ENCODE results near the gene ACTN4.

The ACTN4 gene

DNA sequence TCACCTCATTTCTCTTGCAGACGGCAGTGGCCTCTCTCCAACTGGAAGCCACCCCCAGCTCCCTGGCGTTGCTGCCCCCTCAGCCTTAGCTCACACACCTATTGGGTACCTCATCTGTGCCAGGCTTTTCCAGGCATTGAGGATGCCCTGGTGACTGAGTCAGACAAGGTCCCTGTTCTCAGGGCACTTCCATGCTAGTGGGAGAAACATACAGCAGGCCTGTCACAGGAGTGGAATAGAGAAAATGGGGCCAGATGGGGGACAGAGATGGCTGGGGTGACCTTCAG lies 62.9 kb downstream of the ACTN4 start:
- no peak for DNase-seq

DNA sequence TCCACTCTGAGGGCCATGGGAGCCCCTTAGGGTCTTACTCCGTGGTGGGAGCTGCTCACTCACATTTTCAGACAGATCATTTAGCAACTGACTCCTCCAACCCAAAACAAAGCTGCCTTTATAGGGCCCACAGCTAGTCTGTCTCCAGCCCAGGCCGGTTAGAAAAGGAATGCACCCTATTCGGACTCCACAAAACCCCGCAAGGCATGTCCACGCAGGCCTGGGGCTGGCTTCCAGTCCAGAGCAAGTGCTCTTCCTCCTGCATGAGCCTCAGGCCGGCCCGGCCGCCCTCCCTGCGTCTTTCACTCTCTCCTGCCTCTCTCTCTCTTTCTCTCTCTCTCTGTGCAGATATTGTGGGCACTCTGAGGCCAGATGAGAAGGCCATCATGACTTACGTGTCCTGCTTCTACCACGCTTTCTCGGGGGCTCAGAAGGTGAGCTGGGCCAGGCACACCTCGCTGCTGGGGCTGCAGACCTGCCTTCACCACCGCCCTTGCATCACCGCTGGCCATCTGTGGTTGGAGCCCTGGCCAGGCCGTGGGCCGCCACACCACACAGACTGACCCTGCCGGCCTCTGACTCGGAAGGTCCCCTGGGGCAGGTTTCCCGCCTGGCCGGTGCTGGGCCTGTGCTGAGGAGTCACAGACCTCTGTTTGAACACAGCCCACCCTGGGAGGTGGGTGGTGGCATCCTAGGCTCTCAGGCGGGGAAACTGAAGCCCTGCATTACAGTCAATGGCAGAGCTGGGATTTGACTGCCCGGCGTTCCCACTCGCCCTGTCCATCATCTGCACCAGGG lies 63.7 kb downstream of the ACTN4 start:
- no peak for DNase-seq

DNA sequence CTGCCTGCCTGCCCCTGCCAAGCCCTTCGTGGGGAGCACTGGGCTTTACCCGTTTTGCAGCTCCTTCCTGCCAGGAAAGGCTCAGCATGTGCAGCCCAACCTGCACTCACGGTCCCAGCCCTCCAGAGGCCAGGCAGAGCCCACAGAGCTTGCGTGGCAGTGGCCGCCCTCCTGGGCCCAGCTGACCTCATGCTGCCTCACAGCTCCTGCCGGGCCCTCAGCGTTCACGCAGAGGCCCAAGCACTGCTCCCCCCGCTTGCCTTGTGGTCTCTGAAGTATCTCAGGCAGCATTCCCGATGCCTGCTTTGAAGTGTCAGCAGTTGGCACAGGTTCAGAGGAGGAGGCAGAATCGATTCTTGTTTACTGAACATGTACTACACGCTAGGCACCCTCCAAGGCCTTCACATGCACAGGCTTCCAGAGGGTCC lies 64.3 kb downstream of the ACTN4 start:
- DNase-seq = peak; percentile 87

DNA sequence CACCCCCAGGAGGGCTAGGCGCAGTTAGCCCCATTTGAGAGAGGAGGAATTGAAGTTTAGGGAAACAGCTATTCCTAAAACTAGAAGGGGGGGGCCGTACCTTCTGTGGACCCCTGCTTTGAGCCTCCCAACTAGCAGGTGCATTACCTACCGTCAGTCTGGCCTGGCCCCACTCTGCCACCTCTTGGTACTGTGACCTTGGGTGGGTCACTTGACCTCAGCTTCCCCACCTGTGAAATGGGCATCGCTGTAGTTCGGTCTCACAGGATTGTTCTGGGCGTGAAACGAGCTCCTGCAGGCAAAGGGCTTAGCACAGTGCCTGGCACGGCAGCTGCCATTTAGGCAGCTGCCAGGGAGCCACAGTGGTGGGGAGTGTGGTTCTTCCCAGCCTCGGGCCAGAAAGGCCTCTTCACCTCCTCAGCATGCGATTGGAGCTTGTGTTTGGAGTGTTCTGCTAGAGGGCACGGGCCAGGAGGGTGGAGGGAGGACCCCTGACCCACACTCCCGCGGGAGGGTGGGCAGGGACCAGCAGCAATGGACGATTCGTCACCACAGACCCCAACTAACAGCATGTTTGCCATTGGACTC lies 64.8 kb downstream of the ACTN4 start:
- DNase-seq = no peak

DNA sequence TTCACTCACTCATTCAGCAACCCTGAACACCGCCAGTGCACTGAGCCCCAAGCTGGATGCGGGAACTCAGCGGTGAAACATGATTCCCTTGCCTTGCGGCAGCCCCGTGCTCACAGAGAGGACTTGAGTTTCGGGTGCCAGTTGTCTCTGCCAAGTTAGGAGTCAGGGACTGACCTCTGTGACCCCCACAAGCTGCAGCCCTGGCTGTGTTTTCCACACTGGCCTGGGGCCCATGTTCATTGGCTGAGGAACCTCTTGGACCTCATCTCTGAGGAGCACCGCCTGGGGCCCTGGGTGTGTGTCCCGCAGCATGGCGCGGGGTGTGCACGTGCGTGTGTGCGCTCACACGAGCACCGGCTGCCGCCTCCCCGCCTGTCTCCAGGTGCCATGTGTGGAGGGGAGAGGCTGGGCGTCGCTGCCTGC lies 65.8 kb downstream of the ACTN4 start:
- DNase-seq = no peak

DNA sequence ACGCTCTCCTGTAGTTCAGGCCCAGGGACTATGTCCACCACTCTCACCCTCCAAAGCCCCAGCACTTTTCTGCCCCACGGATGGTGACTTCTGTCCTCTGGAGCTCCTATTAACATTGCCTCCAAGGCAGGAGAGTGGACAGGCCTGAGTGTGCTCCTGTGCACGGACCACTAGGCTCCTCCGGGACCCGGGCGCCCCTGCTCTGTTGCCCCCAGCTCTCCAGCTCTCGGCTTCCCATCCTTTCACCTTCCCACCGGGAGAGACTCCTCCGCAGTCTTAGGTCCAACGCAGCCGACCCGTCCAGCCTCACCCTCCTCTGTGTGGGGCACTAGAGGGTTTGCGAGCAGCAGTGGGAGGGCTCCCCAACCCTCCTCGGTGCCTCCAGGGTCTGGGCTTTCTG lies 66.4 kb downstream of the ACTN4 start:
- no peak for DNase-seq

DNA sequence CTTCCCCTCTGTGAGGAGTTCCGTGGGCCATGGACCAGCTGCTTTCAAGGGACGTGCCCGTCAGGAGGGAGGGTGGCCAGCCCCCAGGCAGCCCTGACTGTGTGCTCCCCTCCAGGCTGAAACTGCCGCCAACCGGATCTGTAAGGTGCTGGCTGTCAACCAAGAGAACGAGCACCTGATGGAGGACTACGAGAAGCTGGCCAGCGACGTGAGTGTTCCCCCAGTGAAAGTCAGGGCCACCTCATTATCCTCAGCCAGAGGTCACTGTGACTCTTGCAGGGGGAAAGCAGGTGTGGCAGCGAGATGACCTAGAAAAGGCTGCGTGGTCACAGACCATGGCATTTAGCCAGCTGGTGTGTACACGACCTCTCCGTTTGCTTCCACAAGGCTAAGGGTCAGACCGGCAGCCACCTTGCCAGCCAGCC lies 66.9 kb downstream of the ACTN4 start:
- DNase-seq = no peak

DNA sequence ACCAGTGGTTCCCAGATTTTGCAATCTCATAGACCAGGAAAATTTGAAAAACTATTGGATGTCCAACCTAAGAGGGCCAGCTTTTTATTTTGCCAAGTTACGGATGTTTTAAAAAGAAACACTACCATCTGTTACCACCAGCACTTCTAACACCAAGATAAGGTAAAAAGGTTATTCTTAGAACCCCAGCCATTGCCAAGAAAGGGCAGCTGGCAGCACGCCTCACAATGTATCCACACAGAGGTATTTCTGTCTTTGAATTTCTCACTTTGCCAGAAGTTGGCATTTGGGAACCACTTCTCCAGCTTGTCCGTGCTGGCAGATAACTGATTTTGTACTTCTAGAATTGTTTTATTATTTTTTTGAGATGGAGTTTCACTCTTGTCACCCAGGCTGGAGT lies 68.1 kb downstream of the ACTN4 start:
- DNase-seq = no peak

DNA sequence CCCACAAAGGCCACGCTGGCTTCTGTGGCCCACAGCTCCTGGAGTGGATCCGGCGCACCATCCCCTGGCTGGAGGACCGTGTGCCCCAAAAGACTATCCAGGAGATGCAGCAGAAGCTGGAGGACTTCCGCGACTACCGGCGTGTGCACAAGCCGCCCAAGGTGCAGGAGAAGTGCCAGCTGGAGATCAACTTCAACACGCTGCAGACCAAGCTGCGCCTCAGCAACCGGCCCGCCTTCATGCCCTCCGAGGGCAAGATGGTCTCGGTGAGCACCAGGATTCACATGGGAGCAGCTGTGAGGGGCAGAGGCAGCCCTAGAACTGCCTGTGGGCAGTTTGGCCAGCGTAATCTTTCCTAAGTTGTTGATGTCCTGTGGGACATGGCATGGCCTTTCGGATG lies 69.6 kb downstream of the ACTN4 start:
- no peak for DNase-seq

DNA sequence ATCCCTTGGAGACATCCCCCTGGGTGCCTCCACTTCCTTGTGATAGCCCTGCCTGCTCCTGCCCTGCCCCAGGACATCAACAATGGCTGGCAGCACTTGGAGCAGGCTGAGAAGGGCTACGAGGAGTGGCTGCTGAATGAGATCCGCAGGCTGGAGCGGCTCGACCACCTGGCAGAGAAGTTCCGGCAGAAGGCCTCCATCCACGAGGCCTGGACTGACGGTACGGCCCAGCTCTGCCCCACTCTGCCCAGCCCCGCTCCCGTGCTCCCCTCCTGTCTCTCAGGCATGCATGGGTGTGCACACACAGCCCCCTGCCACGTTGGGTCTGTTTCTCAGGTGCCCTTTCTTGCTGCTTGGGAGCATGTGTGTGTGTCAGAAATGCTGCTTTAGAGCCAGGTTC lies 70.4 kb downstream of the ACTN4 start:
- no peak for DNase-seq

DNA sequence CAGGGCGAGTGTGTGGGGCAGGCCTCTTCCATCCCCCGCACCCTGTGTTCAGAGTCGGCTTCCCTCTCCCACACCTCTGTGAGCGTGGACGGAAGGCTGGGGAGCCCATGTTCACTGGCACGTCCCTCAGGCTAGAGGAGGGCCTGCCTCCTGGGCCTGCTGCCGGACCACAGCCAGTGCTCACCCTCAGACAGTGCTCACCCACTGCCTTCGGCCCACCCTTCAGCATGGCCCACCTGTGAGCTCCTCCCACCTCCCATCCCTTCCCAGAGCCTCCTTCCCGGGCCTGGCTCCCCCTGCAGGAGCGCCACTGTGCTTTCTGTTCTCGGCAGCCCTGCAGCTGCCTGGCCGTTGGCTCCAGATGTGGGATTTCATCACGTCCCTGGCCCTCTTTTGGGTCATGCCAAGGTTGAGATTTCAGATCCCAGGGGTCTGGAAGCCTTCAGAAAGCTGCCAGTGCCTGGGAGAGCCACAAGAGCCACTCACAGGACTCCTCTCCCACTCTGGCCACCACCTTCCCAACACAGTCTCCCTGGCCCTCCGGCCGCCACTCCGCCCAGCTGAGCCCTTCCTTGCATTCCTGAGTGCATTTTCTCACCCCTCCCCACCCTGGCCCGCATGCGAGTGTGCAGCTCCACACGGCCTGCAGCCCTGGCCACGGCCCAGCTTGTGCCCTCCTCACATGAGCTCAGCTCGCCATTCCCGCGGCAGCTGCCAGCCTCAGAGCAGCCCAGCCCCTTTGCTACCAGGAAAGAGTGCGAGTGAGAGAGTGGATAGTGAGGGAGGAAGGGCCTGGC lies 71.5 kb downstream of the ACTN4 start:
- DNase-seq = peak; percentile 88

DNA sequence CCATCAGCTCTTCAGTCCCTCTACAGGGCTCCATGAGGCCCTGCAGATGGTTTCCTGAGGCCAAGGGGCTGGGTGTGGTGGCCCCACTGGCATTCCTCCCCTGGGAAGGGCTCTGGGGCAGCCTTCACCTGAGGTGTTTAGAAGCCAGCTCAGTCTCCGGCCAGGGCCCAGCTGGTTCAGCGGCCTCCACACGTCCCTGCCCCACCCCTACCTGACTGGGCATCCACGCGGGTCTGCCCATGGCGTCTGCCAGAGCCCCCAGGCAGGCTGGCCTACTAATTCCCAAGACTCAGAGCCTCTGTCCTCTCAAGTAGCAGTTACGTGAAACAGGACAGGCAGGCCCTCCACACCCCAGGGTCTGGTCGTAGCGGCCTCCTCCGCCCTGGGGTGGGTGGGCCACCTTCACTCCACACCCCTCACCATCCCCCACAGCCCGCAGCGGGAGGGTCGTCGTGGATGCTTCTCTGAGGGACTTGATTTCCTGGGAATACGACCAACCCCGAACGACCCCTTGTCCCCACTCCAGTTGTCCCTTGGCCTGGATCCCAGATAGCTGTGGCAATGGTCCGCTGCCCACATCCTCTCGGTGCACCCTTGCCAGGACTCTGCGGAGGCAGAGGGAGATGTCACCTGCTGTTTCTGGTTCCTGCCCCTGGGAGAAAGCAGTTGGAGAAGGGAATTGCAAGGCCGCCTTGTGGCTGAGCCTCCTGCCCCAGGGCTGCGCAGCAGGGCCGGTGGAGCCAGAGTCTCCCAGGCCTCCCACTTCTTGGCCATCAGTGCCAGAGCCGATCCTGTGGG lies 72.5 kb downstream of the ACTN4 start:
- DNase-seq = peak; percentile 21

DNA sequence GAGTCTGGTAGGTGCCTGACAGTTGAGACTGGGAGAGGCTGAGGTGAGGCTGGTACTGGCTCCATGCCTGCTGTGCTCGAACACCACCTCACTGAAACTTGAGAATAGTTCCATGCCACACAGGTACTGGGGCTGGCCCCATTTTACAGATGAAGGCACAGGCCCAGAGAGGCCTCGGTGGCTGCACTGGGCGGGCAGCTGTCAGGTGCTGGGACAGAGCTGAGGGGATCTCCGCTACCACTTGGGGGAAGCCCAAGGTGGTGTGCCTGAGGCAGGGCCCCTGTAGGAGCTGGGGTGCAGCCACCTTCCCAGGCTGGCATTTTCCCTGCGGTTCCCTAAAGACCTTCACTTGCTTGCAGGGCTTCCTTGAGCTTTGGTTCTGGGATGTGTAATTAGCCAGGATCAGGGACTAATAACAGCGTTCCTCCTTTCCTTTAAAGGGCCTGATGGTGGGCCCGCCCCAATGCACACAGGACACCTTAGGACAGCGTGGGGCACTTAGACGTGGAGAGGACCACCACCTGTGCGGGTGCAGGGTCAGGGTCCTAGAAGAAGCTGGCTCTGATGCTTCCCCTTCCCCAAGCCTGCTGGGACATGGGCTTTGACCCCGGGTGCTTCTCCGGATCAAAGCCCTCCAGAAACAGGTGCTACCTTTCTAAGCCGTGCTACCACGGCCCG lies 73.2 kb downstream of the ACTN4 start:
- no peak for DNase-seq

DNA sequence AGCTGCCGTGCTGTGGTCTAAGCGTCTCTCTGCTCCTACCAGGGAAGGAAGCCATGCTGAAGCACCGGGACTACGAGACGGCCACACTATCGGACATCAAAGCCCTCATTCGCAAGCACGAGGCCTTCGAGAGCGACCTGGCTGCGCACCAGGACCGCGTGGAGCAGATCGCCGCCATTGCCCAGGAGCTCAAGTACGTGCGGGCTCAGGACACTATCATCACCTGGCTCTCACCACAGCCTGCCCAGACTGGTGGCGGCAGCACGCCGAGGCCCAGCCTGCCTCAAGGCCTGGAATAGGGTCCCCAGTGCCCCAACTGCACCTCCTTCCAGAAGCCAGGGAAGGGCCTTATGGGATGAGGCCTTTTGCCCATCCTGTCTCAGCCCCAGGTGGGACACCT lies 74.0 kb downstream of the ACTN4 start:
- no peak for DNase-seq

DNA sequence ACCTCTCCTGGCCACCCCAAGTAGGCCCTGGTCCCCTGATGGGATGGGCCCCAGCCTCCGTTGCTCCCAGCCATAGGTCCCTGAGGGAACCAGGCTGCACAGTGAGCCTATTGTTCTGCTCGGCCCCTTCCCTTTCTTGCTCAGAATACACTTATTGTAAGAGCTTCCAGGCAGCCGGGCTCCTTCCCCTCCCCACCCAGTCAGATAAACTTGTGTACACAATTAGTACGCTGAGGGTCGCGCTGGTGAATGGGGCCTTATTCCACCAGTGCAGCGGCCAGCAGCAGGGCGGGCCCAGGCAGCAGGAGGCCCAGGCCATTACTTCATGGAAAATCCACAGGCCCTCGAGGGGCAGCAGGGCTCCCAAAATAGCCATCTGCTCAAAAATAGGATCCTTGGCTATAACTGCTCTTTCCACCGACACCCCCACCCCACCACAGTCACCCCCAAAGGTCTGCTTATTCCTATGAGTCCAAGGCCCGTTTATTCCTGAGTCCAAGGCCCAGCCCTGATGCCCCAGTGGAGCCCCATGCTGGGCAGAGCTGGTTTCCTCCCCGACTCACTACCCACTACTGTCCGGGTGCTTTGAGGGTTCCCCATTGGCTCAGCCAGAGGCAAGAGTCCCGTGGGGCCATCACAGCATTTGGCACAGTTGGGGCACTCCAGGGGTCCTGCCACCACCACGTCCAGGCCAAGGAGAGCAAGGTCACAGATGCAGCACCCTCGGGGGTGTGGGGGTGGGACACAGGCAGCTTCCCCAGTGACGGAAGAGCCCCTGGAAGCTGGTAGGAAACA lies 74.7 kb downstream of the ACTN4 start:
- DNase-seq = no peak

DNA sequence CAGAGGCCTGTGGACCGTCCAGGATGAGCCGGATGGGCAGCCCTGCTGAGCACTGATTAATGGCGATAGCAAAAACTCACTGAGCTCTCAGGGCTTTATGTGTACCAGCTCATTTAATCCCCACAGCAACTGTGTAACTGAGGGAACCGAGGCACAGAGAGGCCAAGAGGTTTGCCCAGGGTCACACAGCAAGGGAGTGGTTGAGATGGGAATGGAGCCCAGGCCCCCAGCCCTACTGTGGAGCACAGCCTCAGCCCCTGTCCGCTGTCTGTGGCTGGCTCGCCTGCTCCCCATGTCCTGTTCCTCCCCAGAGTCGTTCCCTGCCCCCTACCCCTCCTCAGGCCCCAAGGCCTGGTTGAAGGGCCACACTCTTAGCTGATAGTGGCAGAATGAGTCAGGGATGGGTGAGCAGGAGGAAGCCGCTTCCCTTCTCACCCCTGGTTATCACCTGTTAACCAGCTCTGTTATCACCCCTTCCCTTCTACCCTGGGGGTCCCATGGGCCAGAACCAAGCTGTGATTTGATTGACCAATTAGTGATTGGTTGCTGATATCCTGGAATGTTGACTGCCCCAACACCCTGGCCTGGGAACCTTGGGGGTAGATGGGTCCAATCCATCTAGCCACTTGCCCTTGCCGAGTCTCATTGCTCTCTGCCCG lies 75.6 kb downstream of the ACTN4 start:
- no peak for DNase-seq

DNA sequence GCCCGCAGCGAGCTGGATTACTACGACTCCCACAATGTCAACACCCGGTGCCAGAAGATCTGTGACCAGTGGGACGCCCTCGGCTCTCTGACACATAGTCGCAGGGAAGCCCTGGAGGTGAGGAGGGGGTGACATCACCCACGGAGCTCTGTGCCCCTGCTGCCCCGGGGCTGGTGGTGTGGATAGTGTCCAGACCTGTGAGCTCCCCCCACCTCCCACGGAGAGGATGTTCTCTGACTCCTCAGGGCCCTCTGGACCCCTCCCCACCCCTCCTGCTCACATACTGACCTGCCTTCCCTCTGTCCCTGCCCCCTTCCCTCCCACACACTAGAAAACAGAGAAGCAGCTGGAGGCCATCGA lies 76.1 kb downstream of the ACTN4 start:
- no peak for DNase-seq

DNA sequence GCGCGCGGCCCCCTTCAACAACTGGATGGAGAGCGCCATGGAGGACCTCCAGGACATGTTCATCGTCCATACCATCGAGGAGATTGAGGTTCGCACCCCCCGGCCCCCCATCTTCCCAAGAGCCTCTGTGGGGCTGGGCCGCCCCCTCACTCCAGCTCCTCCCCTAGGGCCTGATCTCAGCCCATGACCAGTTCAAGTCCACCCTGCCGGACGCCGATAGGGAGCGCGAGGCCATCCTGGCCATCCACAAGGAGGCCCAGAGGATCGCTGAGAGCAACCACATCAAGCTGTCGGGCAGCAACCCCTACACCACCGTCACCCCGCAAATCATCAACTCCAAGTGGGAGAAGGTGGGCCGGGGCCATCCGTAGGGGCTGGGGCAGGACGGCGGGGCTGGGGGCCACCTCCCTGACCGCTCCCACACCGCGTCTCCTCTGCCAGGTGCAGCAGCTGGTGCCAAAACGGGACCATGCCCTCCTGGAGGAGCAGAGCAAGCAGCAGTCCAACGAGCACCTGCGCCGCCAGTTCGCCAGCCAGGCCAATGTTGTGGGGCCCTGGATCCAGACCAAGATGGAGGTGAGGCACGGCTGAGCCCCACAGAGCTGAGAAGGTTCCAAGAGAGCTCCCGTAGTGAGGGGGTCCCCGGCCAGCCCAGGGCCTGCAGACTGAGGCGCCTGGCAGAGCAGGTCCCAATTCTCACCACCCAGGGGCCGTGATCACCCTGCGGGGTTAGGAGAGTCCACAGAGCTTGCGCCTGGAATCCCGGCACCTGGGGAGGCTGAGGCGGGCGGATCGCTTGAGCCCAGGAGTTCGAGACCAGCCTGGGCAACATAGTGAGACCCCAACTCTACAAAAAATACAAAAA lies 76.8 kb downstream of the ACTN4 start:
- no peak for DNase-seq

DNA sequence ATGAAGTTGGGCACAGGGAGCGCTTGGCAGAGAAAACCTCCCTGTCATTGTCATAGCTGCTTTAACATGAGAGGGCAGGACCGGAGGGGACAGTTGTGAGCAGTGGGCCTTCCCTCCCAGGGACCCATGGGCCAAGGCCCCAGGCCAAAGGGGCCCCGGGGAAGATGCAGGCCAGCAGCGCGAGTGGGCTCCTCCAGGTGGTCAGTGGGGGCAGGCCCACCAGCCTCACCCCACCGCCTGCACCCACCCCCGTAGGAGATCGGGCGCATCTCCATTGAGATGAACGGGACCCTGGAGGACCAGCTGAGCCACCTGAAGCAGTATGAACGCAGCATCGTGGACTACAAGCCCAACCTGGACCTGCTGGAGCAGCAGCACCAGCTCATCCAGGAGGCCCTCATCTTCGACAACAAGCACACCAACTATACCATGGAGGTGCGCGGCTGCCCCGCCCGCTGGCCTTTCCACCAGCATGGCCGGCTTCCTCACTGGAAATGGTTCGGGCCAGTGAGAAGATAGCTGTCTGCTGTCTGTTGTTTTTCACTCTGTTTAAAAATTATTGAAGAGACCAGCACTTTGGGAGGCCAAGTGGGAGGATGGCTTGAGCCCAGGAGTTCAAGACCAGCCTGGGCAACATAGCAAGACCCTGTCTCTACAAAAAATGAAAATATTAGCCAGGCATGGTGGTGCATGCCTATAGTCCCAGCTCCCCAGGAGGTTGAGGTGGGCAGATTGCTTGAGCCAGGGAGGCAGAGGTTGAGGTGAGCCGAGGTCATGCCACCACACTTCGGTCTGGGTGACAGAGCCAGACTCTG lies 78.2 kb downstream of the ACTN4 start:
- DNase-seq = no peak
